Ascending aorta (tissue), 2 donors: ENCODE measurements around the gene ZNF613. TPM values are rescaled to one million over a fixed set of nuclear protein-coding genes. Genes with fewer than 3 reads are reported as not detected.

Experiments
- DNase-seq, 2 donors: peaks; one replicate each; pipeline ENCODE4 v3.0.0-alpha.2; 2019; ENCODE audit warnings: low spot score in 2 of 2
- H3K27ac ChIP-seq, 2 donors: fragments of 200-600 bp; sonication (generic); one replicate each; pipeline ENCODE4 v1.5.1; 2016 to 2017; ENCODE audit warnings: mild to moderate bottlenecking in 1 of 2
- H3K27me3 ChIP-seq: fragments of 200-600 bp; sonication (generic); one replicate; pipeline ENCODE4 v1.5.1; 2017
- H3K36me3 ChIP-seq, 2 donors: fragments of 200-600 bp; sonication (generic); one replicate each; pipeline ENCODE4 v1.5.1; 2016
- H3K4me1 ChIP-seq, 2 donors: fragments of 200-600 bp; sonication (generic); one replicate each; pipeline ENCODE4 v1.5.1; 2016 to 2017; ENCODE audit warnings: mild to moderate bottlenecking in 1 of 2
- H3K4me3 ChIP-seq, 2 donors: fragments of 200-600 bp; sonication (generic); one replicate each; pipeline ENCODE4 v1.5.1; 2016 to 2017; ENCODE audit warnings: mild to moderate bottlenecking in 1 of 2
- H3K9me3 ChIP-seq, 2 donors: fragments of 200-600 bp; sonication (generic); one replicate each; pipeline ENCODE4 v1.5.1; 2016
- intact Hi-C: fragments of 100-400 bp; cut with DNase I; formaldehyde crosslinking; loops from one replicate; pipeline ENCODE4 v1.15.1; 2023
- total RNA-seq: library from RNA; depleted of rRNA; stranded (reverse); fragments of >200 nt; gene quantifications from one replicate; pipeline ENCODE4 v1.1.0, GENCODE V29; 2016
- TF ChIP-seq, protein P1 (sequence below), 3 experiments: fragments of 200-600 bp in 2 of 3; fragments of 450-650 bp in 1 of 3; sonication (generic) in 2 of 3; IDR thresholded peaks; one replicate each; pipeline ENCODE4 v1.5.1; 2016 to 2019; ENCODE audit warnings: antibody characterized with exemption in 3 of 3, mild to moderate bottlenecking in 1 of 3, moderate library complexity in 1 of 3

The ZNF613 gene
- total RNA-seq, 1 donor from 2014 or later: 4.0 TPM

DNA sequence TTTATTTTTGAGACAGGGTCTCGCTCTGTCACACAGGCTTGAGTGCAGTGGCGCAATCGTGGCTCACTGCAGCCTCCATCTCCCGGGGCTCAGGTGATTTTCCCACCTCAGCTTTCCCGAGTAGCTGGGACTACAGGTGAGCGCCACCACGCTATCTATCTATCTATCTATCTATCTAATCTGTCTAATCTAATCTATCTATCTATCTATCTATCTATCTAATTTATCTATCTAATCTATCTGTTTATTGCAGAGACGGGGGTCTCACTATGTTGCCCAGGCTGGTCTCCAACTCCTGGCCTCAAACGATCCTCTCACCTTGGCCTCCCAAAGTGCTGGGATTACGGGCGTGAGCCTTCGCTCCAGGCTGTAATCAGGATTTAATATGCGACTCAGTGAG lies 587 bp downstream of the ZNF613 start:
- intact Hi-C loops: loop anchor here (1.0 to 10.0 kb wide), 4 partner anchors 24 to 1947 kb away; partner anchors contain the start of genes ZNF350 and ZNF577

DNA sequence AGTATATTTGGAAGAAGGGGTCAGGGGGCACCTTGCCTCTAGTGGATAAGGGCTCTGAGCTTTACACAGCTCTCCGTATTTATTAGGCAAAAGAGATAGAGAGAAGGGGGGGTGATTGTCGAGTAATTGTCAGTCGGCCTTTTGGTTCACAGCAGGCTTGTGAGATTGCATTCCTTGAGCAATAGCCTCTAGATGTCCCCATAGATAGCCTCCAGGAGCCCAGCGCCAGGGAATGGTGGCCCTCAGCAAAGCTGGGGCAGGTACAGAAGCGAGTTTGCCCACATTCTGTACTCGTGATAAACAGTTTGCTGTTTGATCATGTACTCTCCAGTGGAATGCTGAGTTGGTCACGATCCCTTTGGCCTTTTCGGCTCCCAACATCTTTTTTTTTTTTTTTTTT lies 4.6 kb downstream of the ZNF613 start:
- no peak overlapping the region for H3K27ac ChIP-seq
- peaks cover 71 to 75% of the 10 kb centered on the region in 2 donors for H3K36me3 ChIP-seq
- peaks cover 0 to 6% of the 10 kb centered on the region in 2 donors for H3K4me1 ChIP-seq
- TF ChIP-seq, protein P1, sequence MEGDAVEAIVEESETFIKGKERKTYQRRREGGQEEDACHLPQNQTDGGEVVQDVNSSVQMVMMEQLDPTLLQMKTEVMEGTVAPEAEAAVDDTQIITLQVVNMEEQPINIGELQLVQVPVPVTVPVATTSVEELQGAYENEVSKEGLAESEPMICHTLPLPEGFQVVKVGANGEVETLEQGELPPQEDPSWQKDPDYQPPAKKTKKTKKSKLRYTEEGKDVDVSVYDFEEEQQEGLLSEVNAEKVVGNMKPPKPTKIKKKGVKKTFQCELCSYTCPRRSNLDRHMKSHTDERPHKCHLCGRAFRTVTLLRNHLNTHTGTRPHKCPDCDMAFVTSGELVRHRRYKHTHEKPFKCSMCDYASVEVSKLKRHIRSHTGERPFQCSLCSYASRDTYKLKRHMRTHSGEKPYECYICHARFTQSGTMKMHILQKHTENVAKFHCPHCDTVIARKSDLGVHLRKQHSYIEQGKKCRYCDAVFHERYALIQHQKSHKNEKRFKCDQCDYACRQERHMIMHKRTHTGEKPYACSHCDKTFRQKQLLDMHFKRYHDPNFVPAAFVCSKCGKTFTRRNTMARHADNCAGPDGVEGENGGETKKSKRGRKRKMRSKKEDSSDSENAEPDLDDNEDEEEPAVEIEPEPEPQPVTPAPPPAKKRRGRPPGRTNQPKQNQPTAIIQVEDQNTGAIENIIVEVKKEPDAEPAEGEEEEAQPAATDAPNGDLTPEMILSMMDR (IDR thresholded peaks at IDR 0.05): no peak
- peaks cover 31 to 67% of the 10 kb centered on the region in 2 donors for H3K9me3 ChIP-seq
- no peak for DNase-seq
- intact Hi-C loops: no loop called here
- H3K27me3 ChIP-seq: no peaks in the 10 kb centered on the region
- no peak overlapping the region for H3K4me3 ChIP-seq

More for the DNA sequence above, 587 bp downstream of the ZNF613 start:
- H3K4me3 ChIP-seq: peak overlapping the region; percentile 81 to 87
- H3K4me1 ChIP-seq: peaks cover 0 to 6% of the 10 kb centered on the region in 2 donors
- DNase-seq: no peak
- H3K9me3 ChIP-seq: peaks cover 13 to 44% of the 10 kb centered on the region in 2 donors
- no peaks in the 10 kb centered on the region for H3K27me3 ChIP-seq
- H3K36me3 ChIP-seq: peaks cover 30 to 35% of the 10 kb centered on the region in 2 donors
- TF ChIP-seq, protein P1 (IDR thresholded peaks at IDR 0.05): no peak
- H3K27ac ChIP-seq: no peak overlapping the region

DNA sequence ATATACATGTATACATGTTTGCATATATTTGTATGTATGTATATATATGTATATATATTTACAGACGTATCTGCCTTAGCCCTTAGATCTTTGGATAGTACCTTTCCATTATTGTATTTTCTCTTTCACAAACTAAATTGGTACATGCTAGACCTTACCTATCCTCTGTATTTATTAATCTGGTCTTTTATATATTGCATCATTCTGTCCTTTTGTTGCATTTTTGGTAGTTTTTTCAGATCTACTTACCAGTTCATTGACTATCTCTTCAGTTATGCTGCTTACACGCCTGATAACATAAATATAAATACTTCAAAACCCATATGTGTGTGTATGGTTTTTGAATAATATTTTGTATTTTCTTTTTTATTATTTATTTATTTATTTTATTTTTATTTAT lies 11.7 kb downstream of the ZNF613 start:
- Histone ChIP-seq H3K9me3 (peaks cover 74 to 100% of the 10 kb centered on the region in 2 donors), H3K27ac (no peak overlapping the region), H3K36me3 (peaks cover 96 to 99% of the 10 kb centered on the region in 2 donors), H3K27me3 (no peaks in the 10 kb centered on the region), H3K4me3 (no peak overlapping the region), H3K4me1 (no peaks in the 10 kb centered on the region)
- TF ChIP-seq, protein P1 (IDR thresholded peaks at IDR 0.05): no peak
- intact Hi-C loops: no loop called here
- DNase-seq: no peak

DNA sequence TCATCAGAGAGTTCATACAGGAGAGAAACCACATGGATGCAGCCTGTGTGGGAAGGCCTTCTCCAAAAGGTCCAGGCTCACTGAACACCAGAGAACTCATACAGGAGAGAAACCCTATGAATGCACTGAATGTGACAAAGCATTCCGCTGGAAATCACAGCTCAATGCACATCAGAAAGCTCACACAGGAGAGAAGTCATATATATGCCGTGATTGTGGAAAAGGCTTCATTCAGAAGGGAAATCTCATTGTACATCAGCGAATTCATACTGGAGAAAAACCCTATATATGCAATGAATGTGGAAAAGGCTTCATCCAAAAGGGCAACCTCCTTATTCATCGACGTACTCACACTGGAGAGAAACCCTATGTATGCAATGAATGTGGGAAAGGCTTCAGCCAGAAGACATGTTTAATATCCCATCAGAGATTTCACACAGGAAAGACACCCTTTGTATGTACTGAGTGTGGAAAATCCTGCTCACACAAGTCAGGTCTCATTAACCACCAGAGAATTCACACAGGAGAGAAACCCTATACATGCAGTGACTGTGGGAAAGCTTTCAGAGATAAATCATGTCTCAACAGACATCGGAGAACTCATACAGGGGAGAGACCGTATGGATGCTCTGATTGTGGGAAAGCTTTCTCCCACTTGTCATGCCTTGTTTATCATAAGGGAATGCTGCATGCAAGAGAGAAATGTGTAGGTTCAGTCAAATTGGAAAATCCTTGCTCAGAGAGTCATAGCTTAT lies 17.7 kb downstream of the ZNF613 start:
- H3K4me1 ChIP-seq: no peaks in the 10 kb centered on the region
- intact Hi-C loops: no loop called here
- peaks cover 56 to 60% of the 10 kb centered on the region in 2 donors for H3K36me3 ChIP-seq
- H3K27ac ChIP-seq: no peak overlapping the region
- H3K27me3 ChIP-seq: no peaks in the 10 kb centered on the region
- peaks cover 87 to 100% of the 10 kb centered on the region in 2 donors for H3K9me3 ChIP-seq
- H3K4me3 ChIP-seq: peak overlapping the region in 1 of 2 donors; percentile 3
- TF ChIP-seq, protein P1 (IDR thresholded peaks at IDR 0.05): no peak
- DNase-seq: no peak

DNA sequence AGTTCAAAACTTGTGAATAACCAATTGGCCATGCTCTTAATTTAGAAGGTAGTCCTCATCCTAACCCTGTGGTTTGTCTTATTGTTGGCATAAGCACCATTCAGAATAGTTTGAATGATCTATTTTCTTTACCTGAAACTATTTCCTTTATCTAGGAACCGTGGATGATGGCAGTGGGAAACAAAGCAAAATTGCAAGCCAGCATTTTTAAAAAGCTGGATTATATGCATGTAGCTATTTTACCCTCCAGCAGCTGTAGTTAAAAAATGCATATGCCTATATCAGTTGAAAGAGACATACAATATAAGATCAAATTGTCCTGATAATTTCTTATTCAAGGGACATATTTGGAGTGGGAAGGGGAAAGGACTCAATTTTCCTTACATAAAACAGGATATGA lies 19.3 kb downstream of the ZNF613 start:
- DNase-seq: no peak
- H3K36me3 ChIP-seq: peaks cover 39 to 44% of the 10 kb centered on the region in 2 donors
- TF ChIP-seq, protein P1 (IDR thresholded peaks at IDR 0.05): no peak
- intact Hi-C loops: no loop called here
- H3K9me3 ChIP-seq: peaks cover 80 to 100% of the 10 kb centered on the region in 2 donors
- no peaks in the 10 kb centered on the region for H3K4me1 ChIP-seq
- H3K4me3 ChIP-seq: no peak overlapping the region
- H3K27me3 ChIP-seq: no peaks in the 10 kb centered on the region
- H3K27ac ChIP-seq: no peak overlapping the region
